ENCODE data around the gene PRUNE2.

Gene PRUNE2

DNA sequence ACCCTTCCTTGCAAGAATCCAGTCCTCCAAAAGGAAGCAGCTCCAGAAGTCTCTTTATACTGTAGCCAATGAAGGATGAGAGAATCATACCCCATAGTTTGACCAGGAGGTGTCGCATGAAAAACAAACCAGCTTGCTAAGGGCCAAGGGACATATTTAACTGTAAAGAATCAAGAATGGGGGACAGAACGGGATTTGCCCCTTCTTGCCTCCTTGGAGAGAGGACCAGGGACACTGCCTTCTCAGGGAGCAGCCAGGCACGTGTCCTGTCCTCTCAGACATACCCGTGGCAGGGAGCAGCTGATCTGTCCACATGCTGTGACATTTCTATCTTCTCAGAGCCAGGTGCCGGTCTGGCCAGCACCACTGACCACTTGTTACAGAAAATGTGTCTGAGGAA lies 11.7 kb downstream of the PRUNE2 start:
- TF ChIP-seq, protein P1, sequence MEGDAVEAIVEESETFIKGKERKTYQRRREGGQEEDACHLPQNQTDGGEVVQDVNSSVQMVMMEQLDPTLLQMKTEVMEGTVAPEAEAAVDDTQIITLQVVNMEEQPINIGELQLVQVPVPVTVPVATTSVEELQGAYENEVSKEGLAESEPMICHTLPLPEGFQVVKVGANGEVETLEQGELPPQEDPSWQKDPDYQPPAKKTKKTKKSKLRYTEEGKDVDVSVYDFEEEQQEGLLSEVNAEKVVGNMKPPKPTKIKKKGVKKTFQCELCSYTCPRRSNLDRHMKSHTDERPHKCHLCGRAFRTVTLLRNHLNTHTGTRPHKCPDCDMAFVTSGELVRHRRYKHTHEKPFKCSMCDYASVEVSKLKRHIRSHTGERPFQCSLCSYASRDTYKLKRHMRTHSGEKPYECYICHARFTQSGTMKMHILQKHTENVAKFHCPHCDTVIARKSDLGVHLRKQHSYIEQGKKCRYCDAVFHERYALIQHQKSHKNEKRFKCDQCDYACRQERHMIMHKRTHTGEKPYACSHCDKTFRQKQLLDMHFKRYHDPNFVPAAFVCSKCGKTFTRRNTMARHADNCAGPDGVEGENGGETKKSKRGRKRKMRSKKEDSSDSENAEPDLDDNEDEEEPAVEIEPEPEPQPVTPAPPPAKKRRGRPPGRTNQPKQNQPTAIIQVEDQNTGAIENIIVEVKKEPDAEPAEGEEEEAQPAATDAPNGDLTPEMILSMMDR (IDR thresholded peaks at IDR 0.05), result no peak
- Histone ChIP-seq H3K27ac (no peak overlapping the region), H3K4me3 (ENCODE audit: low read depth in 1 of 2, low read length in 1 of 2) (no peak overlapping the region), H3K4me1 (ENCODE audit: control insufficient read depth in 1 of 2, insufficient read depth in 1 of 2, low read depth in 1 of 2, low read length in 1 of 2) (no peaks in the 10 kb centered on the region), H3K9me3 (no peaks in the 10 kb centered on the region), H3K36me3 (no peaks in the 10 kb centered on the region), H3K27me3 (no peaks in the 10 kb centered on the region)

DNA sequence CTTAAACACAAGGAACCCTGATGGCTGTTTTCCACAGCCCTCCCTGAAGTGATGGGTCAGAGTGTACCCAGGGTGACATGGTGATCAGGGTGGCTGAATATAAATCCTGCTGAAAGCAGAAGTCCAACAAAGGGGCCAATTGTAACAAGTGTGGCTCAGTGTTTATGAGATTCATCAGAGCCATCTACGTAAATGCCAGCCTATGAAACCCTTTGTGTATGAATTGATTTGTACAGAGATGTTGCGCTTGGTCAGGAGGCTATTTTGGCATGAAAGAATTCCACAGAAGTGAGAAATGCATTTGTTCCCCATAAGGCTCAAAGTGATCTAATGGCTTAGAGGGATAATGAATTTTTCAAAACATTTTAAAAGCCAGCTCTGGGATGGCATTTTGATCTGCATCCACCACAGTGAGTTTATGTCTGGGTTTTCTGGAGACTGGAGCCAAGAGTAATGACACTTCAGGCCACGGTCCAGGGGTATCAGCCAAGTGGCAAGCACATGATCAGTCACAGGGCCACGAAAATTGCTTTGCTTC lies 12.4 kb downstream of the PRUNE2 start:
- Histone ChIP-seq H3K9me3 (no peaks in the 10 kb centered on the region), H3K27ac (no peak overlapping the region), H3K27me3 (no peaks in the 10 kb centered on the region), H3K4me3 (ENCODE audit: low read depth in 1 of 2, low read length in 1 of 2) (no peak overlapping the region), H3K4me1 (ENCODE audit: control insufficient read depth in 1 of 2, insufficient read depth in 1 of 2, low read depth in 1 of 2, low read length in 1 of 2) (no peaks in the 10 kb centered on the region), H3K36me3 (no peaks in the 10 kb centered on the region)
- TF ChIP-seq, protein P1 (IDR thresholded peaks at IDR 0.05), result no peak

DNA sequence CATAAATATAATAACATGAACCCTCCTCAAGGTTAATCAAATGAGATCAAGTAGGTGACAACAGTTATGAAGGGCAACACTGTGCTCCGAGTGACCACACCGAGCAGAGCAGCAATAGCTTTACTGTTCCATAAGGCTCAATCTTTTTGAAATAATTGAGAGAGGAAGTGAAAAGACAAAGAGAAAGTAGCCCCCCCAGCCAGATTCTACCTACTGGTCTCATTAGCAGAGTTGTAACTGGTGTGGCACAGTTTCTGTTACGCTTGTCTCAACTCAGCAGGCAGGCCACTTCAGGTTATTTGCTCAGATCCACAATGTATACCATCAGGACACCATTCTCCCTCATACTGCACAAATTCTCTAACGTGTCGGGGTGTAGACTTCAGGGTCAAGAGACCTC lies 14.0 kb downstream of the PRUNE2 start:
- H3K4me3 ChIP-seq (ENCODE audit: low read depth in 1 of 2, low read length in 1 of 2), result no peak overlapping the region
- H3K27me3 ChIP-seq, result no peaks in the 10 kb centered on the region
- H3K36me3 ChIP-seq, result no peaks in the 10 kb centered on the region
- no peaks in the 10 kb centered on the region for H3K9me3 ChIP-seq
- H3K4me1 ChIP-seq (ENCODE audit: control insufficient read depth in 1 of 2, insufficient read depth in 1 of 2, low read depth in 1 of 2, low read length in 1 of 2), result no peaks in the 10 kb centered on the region
- TF ChIP-seq, protein P1 (IDR thresholded peaks at IDR 0.05), result no peak
- H3K27ac ChIP-seq, result no peak overlapping the region

- Histone ChIP-seq H3K4me1 (ENCODE audit: control insufficient read depth in 1 of 2, insufficient read depth in 1 of 2, low read depth in 1 of 2, low read length in 1 of 2) (no peaks in the 10 kb centered on the region), H3K36me3 (no peaks in the 10 kb centered on the region), H3K9me3 (no peaks in the 10 kb centered on the region), H3K4me3 (ENCODE audit: low read depth in 1 of 2, low read length in 1 of 2) (no peak overlapping the region), H3K27me3 (no peaks in the 10 kb centered on the region), H3K27ac (no peak overlapping the region)
- TF ChIP-seq, protein P1 (IDR thresholded peaks at IDR 0.05), result no peak
These were observed 14.6 kb downstream of the PRUNE2 start for GRCh38 chr9:76891279-76891678.

GRCh38 chr9:76887951-76888350 lies 18.0 kb downstream of the PRUNE2 start:
- Histone ChIP-seq H3K4me1 (ENCODE audit: control insufficient read depth in 1 of 2, insufficient read depth in 1 of 2, low read depth in 1 of 2, low read length in 1 of 2) (no peaks in the 10 kb centered on the region), H3K36me3 (no peaks in the 10 kb centered on the region), H3K27ac (no peak overlapping the region), H3K9me3 (no peaks in the 10 kb centered on the region), H3K4me3 (ENCODE audit: low read depth in 1 of 2, low read length in 1 of 2) (no peak overlapping the region), H3K27me3 (no peaks in the 10 kb centered on the region)
- TF ChIP-seq, protein P1 (IDR thresholded peaks at IDR 0.05), result no peak
